Tibial artery (tissue), 4 donors: Measurements from ENCODE around the gene NFIA.

ENCODE experiments used
- DNase-seq, 2 donors: peaks; one replicate each; pipeline ENCODE4 v3.0.0-alpha.2; 2019
- H3K27ac ChIP-seq, 2 donors: fragments of 200-600 bp; sonication (generic) in 1 of 2; 1 replicate in 1 of 2; 2 replicates in 1 of 2; pipeline ENCODE4 v1.5.1; 2018 to 2019; ENCODE audit warnings: mild to moderate bottlenecking in 1 of 2
- H3K27me3 ChIP-seq, 2 donors: fragments of 200-600 bp; sonication (generic) in 1 of 2; one replicate each; pipeline versions ENCODE4 v1.5.1 to v1.6.0; 2016 to 2019
- H3K36me3 ChIP-seq, 3 donors: fragments of 200-600 bp; sonication (generic) in 2 of 3; one replicate each; pipeline ENCODE4 v1.5.1; 2016 to 2019; ENCODE audit warnings: mild to moderate bottlenecking in 2 of 3
- H3K4me1 ChIP-seq, 4 donors: fragments of 200-600 bp; sonication (generic) in 2 of 4; 1 replicate in 3 of 4; 2 replicates in 1 of 4; pipeline ENCODE4 v1.5.1; 2016 to 2019
- H3K4me3 ChIP-seq, 2 donors: fragments of 200-600 bp; sonication (generic) in 1 of 2; 1 replicate in 1 of 2; 2 replicates in 1 of 2; pipeline ENCODE4 v1.5.1; 2018 to 2019; ENCODE audit warnings: mild to moderate bottlenecking in 2 of 2
- H3K9me3 ChIP-seq, 3 donors: fragments of 200-600 bp; sonication (generic) in 1 of 3; one replicate each; pipeline ENCODE4 v1.5.1; 2016 to 2019
- intact Hi-C: fragments of 100-400 bp; cut with DNase I; formaldehyde crosslinking; loops from one replicate; pipeline ENCODE4 v1.15.0; 2023; ENCODE audit warnings: low total_unique reads
- TF ChIP-seq, protein P1 (sequence below), 2 experiments: fragments of 200-600 bp in 1 of 2; fragments of 450-650 bp in 1 of 2; IDR thresholded peaks; one replicate each; pipeline ENCODE4 v1.5.1; 2017 to 2019; ENCODE audit warnings: antibody characterized with exemption in 2 of 2, mild to moderate bottlenecking in 1 of 2, moderate library complexity in 1 of 2

Gene NFIA

DNA sequence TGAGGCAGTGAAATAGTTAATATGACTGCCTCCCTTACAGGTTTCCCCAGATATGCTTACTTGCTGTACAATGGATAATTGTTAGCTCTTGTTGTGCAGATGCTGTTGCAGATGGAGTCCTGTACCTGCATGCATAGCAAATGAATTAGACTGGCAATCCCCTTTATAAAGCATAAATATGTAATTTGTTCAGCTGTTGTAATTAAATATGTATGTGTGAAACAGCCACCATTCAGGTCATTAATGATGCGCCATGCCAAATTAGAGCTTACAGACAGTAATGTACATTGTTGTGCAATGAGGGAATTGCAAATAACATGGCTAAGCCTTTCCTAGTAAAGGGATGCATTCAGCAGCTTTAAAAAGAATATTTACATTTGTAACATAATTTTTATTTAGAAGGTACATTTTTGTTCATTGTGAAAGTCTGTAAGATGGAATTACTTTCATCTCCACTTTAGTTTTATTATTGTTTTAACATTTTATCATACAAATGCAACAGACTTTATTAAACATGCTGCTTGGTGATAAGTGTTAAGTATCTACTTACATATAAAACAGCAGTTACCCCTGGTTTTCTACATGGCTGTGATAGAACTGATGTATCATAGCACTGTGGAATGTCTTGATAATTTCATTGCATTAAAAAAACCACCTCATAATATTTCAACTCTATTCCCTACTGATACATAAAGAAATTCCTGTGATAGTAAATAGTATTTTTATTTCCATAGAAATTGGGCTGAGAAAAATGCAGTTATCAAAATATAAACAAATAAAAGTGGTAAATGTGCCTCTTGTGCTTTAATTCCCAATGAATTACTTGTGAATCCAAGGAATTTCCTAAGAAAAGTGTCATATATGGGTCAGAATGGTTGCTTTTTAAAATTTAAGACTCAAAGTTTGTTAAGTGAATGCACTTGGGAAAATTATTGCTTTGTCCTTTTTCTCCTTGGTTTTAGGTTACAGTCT lies 99.0 kb downstream of the NFIA start:
- H3K4me3 ChIP-seq: no peak overlapping the region
- peak overlapping the region; percentile 72 to 84 for H3K27ac ChIP-seq
- H3K27me3 ChIP-seq: no peaks in the 10 kb centered on the region
- no peak for DNase-seq
- intact Hi-C loops: no loop called here
- TF ChIP-seq, protein P1, sequence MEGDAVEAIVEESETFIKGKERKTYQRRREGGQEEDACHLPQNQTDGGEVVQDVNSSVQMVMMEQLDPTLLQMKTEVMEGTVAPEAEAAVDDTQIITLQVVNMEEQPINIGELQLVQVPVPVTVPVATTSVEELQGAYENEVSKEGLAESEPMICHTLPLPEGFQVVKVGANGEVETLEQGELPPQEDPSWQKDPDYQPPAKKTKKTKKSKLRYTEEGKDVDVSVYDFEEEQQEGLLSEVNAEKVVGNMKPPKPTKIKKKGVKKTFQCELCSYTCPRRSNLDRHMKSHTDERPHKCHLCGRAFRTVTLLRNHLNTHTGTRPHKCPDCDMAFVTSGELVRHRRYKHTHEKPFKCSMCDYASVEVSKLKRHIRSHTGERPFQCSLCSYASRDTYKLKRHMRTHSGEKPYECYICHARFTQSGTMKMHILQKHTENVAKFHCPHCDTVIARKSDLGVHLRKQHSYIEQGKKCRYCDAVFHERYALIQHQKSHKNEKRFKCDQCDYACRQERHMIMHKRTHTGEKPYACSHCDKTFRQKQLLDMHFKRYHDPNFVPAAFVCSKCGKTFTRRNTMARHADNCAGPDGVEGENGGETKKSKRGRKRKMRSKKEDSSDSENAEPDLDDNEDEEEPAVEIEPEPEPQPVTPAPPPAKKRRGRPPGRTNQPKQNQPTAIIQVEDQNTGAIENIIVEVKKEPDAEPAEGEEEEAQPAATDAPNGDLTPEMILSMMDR (IDR thresholded peaks at IDR 0.05): no peak
- no peaks in the 10 kb centered on the region for H3K36me3 ChIP-seq
- H3K4me1 ChIP-seq: peaks cover 0 to 87% (median 51%) of the 10 kb centered on the region in 4 donors
- H3K9me3 ChIP-seq: no peaks in the 10 kb centered on the region

DNA sequence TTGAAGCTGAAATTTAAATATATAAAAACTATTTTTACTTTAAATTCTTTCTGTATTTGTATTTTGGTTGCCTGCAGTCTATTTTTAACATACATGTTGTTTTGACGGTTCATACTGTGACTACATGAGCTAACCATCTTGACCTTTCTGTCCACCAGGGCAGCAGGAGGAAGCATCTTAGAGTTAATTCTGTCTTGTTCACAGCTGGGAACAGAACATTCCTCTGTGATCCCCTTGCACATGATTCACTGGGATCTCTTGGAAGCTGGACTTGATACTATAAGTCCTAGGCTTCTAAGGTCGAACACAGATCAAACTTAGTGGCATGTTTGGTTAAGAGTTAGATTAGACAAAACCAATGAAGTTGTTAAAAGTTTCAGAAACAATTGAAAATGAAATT lies 99.7 kb downstream of the NFIA start:
- Histone ChIP-seq H3K27me3 (no peaks in the 10 kb centered on the region), H3K4me1 (peaks cover 0 to 91% (median 58%) of the 10 kb centered on the region in 4 donors), H3K27ac (peak overlapping the region; percentile 72 to 84), H3K4me3 (no peak overlapping the region), H3K36me3 (no peaks in the 10 kb centered on the region), H3K9me3 (no peaks in the 10 kb centered on the region)
- TF ChIP-seq, protein P1 (IDR thresholded peaks at IDR 0.05): no peak
- no peak for DNase-seq
- intact Hi-C loops: no loop called here

DNA sequence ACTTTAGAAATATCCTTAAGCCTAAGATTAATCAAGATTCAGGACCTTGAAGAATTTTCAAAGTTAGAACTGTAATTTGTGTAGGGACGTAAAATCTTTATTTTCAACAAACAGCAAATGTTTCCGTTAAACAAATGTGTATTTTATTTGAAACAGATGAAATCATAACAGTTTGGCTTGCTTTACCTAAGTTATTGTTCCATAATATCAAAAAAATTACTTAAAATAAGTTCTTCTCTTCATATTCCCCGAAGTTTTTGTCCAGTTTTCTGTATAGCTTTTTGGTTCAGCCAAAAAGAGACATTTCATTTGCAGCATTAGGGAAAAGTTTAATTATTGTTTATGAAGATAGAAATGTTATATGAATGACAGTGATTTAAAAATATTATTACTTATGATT lies 100.1 kb downstream of the NFIA start:
- DNase-seq: no peak
- Histone ChIP-seq H3K9me3 (no peaks in the 10 kb centered on the region), H3K4me1 (peaks cover 0 to 91% (median 60%) of the 10 kb centered on the region in 4 donors), H3K27ac (peak overlapping the region; percentile 72 to 84), H3K27me3 (no peaks in the 10 kb centered on the region), H3K36me3 (no peaks in the 10 kb centered on the region), H3K4me3 (no peak overlapping the region)
- intact Hi-C loops: no loop called here
- TF ChIP-seq, protein P1 (IDR thresholded peaks at IDR 0.05): no peak

DNA sequence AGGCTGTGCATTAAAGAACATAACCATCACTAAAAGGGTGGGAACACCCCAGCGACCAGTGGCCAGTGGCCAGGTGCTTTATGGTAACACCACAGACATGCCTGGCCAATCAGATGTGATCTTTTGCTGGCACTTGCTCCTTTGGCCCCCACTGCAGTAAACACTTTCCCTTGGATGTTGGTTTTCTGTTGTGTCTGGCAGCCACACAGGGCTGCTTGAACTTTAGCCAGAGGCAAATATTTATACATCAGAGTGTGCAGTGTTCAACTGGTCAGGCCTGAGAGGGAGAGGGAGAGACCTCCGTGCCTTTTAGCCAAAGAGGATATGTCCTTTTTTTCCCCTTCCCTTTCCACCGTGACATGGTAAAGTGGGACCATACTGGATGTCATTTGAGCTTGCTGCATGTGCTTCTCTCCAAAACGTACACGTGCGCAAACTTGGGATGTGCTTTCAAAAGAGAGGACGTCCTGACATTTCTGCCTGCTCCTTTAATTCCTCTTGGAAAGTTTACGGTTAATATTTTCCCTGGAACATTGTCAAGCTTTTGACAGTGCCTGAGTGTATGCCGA lies 101.2 kb downstream of the NFIA start:
- Histone ChIP-seq H3K27ac (peak overlapping the region; percentile 72 to 84), H3K4me1 (peaks cover 0 to 91% (median 65%) of the 10 kb centered on the region in 4 donors), H3K27me3 (no peaks in the 10 kb centered on the region), H3K4me3 (peak overlapping the region; percentile 46 to 50), H3K36me3 (no peaks in the 10 kb centered on the region), H3K9me3 (no peaks in the 10 kb centered on the region)
- peak; percentile 50 to 84 for DNase-seq
- intact Hi-C loops: no loop called here
- TF ChIP-seq, protein P1 (IDR thresholded peaks at IDR 0.05): no peak

DNA sequence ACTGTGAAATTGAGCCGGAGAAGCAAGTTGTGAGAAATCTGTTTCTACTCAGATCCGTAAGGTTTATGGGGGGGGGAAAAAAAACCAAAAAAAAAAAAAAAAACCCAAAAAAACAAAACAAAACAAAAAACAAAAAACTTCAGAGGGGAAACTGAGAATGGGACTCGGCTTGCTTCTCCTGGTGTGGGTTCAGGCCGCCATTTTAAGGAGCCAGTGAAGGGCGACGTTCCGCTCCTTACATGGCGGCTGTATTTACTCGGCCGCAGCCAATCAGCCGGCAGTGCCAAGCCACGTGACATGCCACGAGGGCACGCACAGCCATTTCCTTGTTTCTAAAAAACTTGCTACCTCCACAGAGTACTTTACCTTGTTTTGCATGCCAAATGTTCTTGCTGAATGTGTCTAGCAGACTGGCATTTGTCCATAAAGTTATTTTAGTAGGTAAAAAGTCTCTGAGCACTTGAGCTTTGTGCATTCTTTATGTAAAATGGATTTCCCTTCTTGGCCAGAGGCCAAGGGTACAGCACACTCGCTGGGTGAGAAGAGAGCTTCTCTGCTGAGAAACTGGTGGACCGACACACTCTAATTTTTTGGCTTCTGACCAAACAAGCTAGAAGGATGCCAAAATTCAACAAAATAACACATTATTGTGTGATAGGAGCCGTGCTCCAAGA lies 101.8 kb downstream of the NFIA start:
- DNase-seq: peak; percentile 93 to 97
- intact Hi-C loops: no loop called here
- peaks cover 0 to 91% (median 61%) of the 10 kb centered on the region in 4 donors for H3K4me1 ChIP-seq

More for the DNA sequence above, 101.8 kb downstream of the NFIA start:
- H3K36me3 ChIP-seq: no peaks in the 10 kb centered on the region
- H3K4me3 ChIP-seq: peak overlapping the region; percentile 46 to 50
- H3K27me3 ChIP-seq: no peaks in the 10 kb centered on the region
- no peaks in the 10 kb centered on the region for H3K9me3 ChIP-seq
- H3K27ac ChIP-seq: peak overlapping the region; percentile 72 to 84
- TF ChIP-seq, protein P1 (IDR thresholded peaks at IDR 0.05): no peak
